GM21786 (cell line): Measurements from ENCODE around the gene RPSA.
"Not testable (repeated sequence)": the region's sequence is repeated elsewhere in the genome, so short reads cannot be mapped to it uniquely, and the experiment has no call there.

Source experiments
- ATAC-seq: cut with Tn5 transposase; IDR thresholded peaks from one replicate; pipeline ENCODE4 v1.9.1; 2021; ENCODE audit not compliant: unreplicated experiment

Gene RPSA

GRCh38 chr3:39406368-39407258 is at the start of gene RPSA:
RPSA (plus strand) TSS chr3:39406720; CDS start chr3:39407654, 934 bp downstream.
- ATAC-seq = peak; percentile 92

GRCh38 chr3:39358333-39358732 is 48.2 kb upstream of the RPSA start:
- no peak for ATAC-seq

- ATAC-seq = no peak
These were observed 45.1 kb upstream of the RPSA start for GRCh38 chr3:39361252-39361927.

GRCh38 chr3:39362192-39362591 is 44.3 kb upstream of the RPSA start:
- ATAC-seq = no peak

GRCh38 chr3:39362812-39363211 is 43.7 kb upstream of the RPSA start:
- ATAC-seq = no peak

- not testable (repeated sequence) for ATAC-seq
These were observed 36.1 kb upstream of the RPSA start for GRCh38 chr3:39370450-39370849.

- ATAC-seq = no peak
These were observed 33.7 kb upstream of the RPSA start for GRCh38 chr3:39372833-39373232.

- no peak for ATAC-seq
These were observed 29.4 kb upstream of the RPSA start for GRCh38 chr3:39376959-39377634.

GRCh38 chr3:39378088-39378487 is 28.4 kb upstream of the RPSA start:
- ATAC-seq = peak; percentile 77

GRCh38 chr3:39378957-39379777 is 27.4 kb upstream of the RPSA start:
- no peak for ATAC-seq

- no peak for ATAC-seq
These were observed 26.8 kb upstream of the RPSA start for GRCh38 chr3:39379778-39380155.

- ATAC-seq = no peak
These were observed 25.1 kb upstream of the RPSA start for GRCh38 chr3:39381432-39381831.

GRCh38 chr3:39383045-39383880 is 23.3 kb upstream of the RPSA start, which contains the start of gene SLC25A38:
SLC25A38 (plus strand) TSS chr3:39383370; CDS start chr3:39383725, 355 bp downstream.
- ATAC-seq = peak; percentile 57

GRCh38 chr3:39383881-39384664 is 22.4 kb upstream of the RPSA start:
- peak; percentile 66 for ATAC-seq

- ATAC-seq = no peak
These were observed 21.9 kb upstream of the RPSA start for GRCh38 chr3:39384665-39385000.

- no peak for ATAC-seq
These were observed 20.9 kb upstream of the RPSA start for GRCh38 chr3:39385456-39386090.

- ATAC-seq = no peak
These were observed 20.2 kb upstream of the RPSA start for GRCh38 chr3:39386318-39386717.

GRCh38 chr3:39387411-39387975 is 19.0 kb upstream of the RPSA start:
- ATAC-seq = no peak
